ENCODE data around the gene SLC41A3. TPM values are rescaled to one million over a fixed set of nuclear protein-coding genes. Genes with fewer than 3 reads are reported as not detected.

SLC41A3 gene
- total RNA-seq, 4 donors from 2014 or later, result 36.1 to 54.8 (median 46.3) TPM

- Histone ChIP-seq H3K4me3 (no peak overlapping the region), H3K36me3 (peaks cover 0 to 88% (median 0%) of the 10 kb centered on the region in 3 donors), H3K27me3 (no peaks in the 10 kb centered on the region), H3K9me3 (no peaks in the 10 kb centered on the region), H3K4me1 (peaks cover 0 to 19% (median 2%) of the 10 kb centered on the region in 4 donors), H3K27ac (peak overlapping the region in 1 of 4 donors; percentile 64)
- no peak for DNase-seq (ENCODE audit: low spot score in 2 of 2)
- no peak for TF ChIP-seq CTCF (IDR thresholded peaks at IDR 0.05)
- peak in 1 of 2 donors; percentile 14 for TF ChIP-seq EP300 (IDR thresholded peaks at IDR 0.05)
- no peak for TF ChIP-seq POLR2A (IDR thresholded peaks at IDR 0.05)
- WGBS, 2 donors, result 28 to 33% methylated on average over 4 of the region's 4 CpGs
Observed at GRCh38 chr3:126014252-126014651, 69.7 kb downstream of the SLC41A3 start.

GRCh38 chr3:126013751-126014156, 70.2 kb downstream of the SLC41A3 start:
- H3K4me1 ChIP-seq, result peaks cover 0 to 19% (median 2%) of the 10 kb centered on the region in 4 donors
- 29 to 67% methylated on average over 2 to 8 of the region's 8 CpGs for WGBS, 2 donors
- H3K27me3 ChIP-seq, result no peaks in the 10 kb centered on the region
- H3K36me3 ChIP-seq, result peaks cover 0 to 90% (median 0%) of the 10 kb centered on the region in 3 donors
- no peak for DNase-seq (ENCODE audit: low spot score in 2 of 2)
- no peak overlapping the region for H3K27ac ChIP-seq
- H3K4me3 ChIP-seq, result no peak overlapping the region
- no peak for TF ChIP-seq EP300 (IDR thresholded peaks at IDR 0.05)
- no peak for TF ChIP-seq POLR2A (IDR thresholded peaks at IDR 0.05)
- no peak for TF ChIP-seq CTCF (IDR thresholded peaks at IDR 0.05)
- H3K9me3 ChIP-seq, result no peaks in the 10 kb centered on the region

GRCh38 chr3:126009181-126009580, 74.7 kb downstream of the SLC41A3 start:
- Histone ChIP-seq H3K36me3 (peaks cover 0 to 98% (median 8%) of the 10 kb centered on the region in 3 donors), H3K9me3 (no peaks in the 10 kb centered on the region), H3K27ac (no peak overlapping the region), H3K27me3 (no peaks in the 10 kb centered on the region), H3K4me3 (no peak overlapping the region), H3K4me1 (peaks cover 0 to 9% (median 2%) of the 10 kb centered on the region in 4 donors)
- no peak for TF ChIP-seq POLR2A (IDR thresholded peaks at IDR 0.05)
- no peak for TF ChIP-seq CTCF (IDR thresholded peaks at IDR 0.05)
- TF ChIP-seq EP300 (IDR thresholded peaks at IDR 0.05), result no peak
- WGBS, 2 donors, result 88 to 94% methylated on average over 3 of the region's 3 CpGs
- DNase-seq (ENCODE audit: low spot score in 2 of 2), result no peak

GRCh38 chr3:126008219-126008618, 75.7 kb downstream of the SLC41A3 start:
- 98 to 99% methylated on average over 3 of the region's 3 CpGs for WGBS, 2 donors
- H3K9me3 ChIP-seq, result peaks cover 0 to 2% (median 0%) of the 10 kb centered on the region in 4 donors
- H3K27me3 ChIP-seq, result no peaks in the 10 kb centered on the region
- H3K4me3 ChIP-seq, result no peak overlapping the region
- H3K36me3 ChIP-seq, result peaks cover 0 to 92% (median 8%) of the 10 kb centered on the region in 3 donors
- TF ChIP-seq EP300 (IDR thresholded peaks at IDR 0.05) (no peak), CTCF (IDR thresholded peaks at IDR 0.05) (no peak), POLR2A (IDR thresholded peaks at IDR 0.05) (no peak)
- no peaks in the 10 kb centered on the region for H3K4me1 ChIP-seq
- H3K27ac ChIP-seq, result no peak overlapping the region
- no peak for DNase-seq (ENCODE audit: low spot score in 2 of 2)

GRCh38 chr3:126005951-126006350, 78.0 kb downstream of the SLC41A3 start:
- 23 to 26% methylated on average over 3 of the region's 3 CpGs for WGBS, 2 donors
- no peak overlapping the region for H3K27ac ChIP-seq
- DNase-seq (ENCODE audit: low spot score in 2 of 2), result no peak

More at GRCh38 chr3:126005951-126006350, 78.0 kb downstream of the SLC41A3 start:
- Histone ChIP-seq H3K4me1 (no peaks in the 10 kb centered on the region), H3K9me3 (peaks cover 0 to 24% (median 2%) of the 10 kb centered on the region in 4 donors), H3K36me3 (peaks cover 0 to 70% (median 8%) of the 10 kb centered on the region in 3 donors), H3K27me3 (no peaks in the 10 kb centered on the region), H3K4me3 (no peak overlapping the region)
- no peak for TF ChIP-seq EP300 (IDR thresholded peaks at IDR 0.05)
- TF ChIP-seq POLR2A (IDR thresholded peaks at IDR 0.05), result no peak
- no peak for TF ChIP-seq CTCF (IDR thresholded peaks at IDR 0.05)
